Measurements from ENCODE around the gene CTXN1.

DNA sequence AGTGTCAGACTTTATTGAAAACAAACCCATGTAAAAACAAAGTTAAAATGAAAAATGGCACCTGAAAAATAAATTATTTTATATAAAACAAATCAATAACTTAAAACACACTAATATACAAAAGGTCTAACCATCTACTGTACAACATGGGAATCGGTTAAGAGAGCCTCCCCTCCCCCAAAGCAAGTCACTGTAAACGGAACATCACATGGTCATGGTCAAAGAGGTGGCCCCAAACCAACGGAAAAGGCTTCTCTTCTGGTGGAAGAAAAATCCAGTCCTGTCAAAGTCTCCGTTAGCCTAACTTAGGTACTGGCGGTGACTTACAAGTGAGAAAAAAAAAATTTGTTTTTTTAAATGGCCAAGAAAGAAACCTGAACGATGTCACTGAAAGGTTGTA lies 33.3 kb upstream of the CTXN1 start:
- TF ChIP-seq, protein P1, sequence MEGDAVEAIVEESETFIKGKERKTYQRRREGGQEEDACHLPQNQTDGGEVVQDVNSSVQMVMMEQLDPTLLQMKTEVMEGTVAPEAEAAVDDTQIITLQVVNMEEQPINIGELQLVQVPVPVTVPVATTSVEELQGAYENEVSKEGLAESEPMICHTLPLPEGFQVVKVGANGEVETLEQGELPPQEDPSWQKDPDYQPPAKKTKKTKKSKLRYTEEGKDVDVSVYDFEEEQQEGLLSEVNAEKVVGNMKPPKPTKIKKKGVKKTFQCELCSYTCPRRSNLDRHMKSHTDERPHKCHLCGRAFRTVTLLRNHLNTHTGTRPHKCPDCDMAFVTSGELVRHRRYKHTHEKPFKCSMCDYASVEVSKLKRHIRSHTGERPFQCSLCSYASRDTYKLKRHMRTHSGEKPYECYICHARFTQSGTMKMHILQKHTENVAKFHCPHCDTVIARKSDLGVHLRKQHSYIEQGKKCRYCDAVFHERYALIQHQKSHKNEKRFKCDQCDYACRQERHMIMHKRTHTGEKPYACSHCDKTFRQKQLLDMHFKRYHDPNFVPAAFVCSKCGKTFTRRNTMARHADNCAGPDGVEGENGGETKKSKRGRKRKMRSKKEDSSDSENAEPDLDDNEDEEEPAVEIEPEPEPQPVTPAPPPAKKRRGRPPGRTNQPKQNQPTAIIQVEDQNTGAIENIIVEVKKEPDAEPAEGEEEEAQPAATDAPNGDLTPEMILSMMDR (IDR thresholded peaks at IDR 0.05; ENCODE audit: insufficient read depth, low read depth, low read length): no peak
- TF ChIP-seq EZH2 (IDR thresholded peaks at IDR 0.05; ENCODE audit: insufficient read depth, low read length): no peak
